ENCODE data around the gene MRC1. TPM values are rescaled to one million over a fixed set of nuclear protein-coding genes. Genes with fewer than 3 reads are reported as not detected.
A peak's percentile ranks its signal among the peaks of the same experiment; 100 is the strongest.

Gene MRC1
- total RNA-seq, 5 donors from 2014 or later (not counting 1 experiment from before 2014, with no cell fraction given): 0.53 to 0.76 (median 0.60) TPM; not detected in 2

DNA sequence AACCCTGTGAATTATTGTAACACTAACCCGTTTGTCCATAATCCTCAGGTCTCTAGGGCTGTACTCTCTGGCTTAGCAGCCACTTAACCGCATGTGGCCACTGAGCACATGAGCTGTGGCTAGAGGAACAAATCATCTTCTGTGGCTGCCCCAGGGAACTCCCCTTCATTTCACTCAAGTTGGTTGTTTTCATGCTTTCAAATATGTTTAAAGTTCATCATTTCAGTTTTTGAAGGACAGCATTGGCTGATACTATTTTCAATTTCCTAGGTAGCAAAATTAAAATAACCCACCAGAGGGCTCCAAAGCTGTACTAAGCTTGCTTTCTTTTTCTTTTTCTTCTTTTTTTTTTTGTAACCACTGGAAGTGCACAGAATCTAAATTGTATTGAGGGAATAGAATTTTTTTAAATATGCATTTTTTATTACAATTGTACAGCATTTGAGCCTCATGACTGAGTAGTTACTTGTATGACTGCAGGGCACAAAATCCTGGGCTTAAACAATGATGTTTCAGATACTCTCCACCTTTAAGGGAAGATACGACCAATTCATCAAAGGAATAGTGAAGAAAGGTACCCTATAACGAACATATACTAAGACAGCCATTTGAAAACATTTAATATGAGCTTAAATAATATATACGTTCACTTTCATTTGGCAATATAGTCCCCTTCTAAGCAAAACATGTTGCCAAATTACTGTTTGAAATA lies 38.6 kb downstream of the MRC1 start:
- Histone ChIP-seq H3K27ac (ENCODE audit: low read length) (no peak overlapping the region), H3K9me3 (no peaks in the 10 kb centered on the region), H3K27me3 (replicated peaks in 1 of 2; ENCODE audit: control insufficient read depth in 2 of 2, extremely low read depth in 1 of 2, insufficient read depth in 2 of 2, low read length in 1 of 2) (no peaks in the 10 kb centered on the region), H3K4me1 (ENCODE audit: control insufficient read depth in 1 of 2, extremely low read depth in 1 of 2, insufficient read depth in 2 of 2, low read length in 2 of 2) (no peaks in the 10 kb centered on the region), H3K36me3 (ENCODE audit: control insufficient read depth in 2 of 2, extremely low read depth in 1 of 2, insufficient read depth in 1 of 2, low read length in 1 of 2) (no peaks in the 10 kb centered on the region), H3K4me3 (ENCODE audit: control insufficient read depth in 1 of 2, extremely low read depth in 1 of 2, low read length in 1 of 2) (no peak overlapping the region)
- Mint-ChIP-seq H3K27me3 (peaks cover 7 to 9% of the 10 kb centered on the region in 2 donors), H3K4me3 (no peak overlapping the region), H3K9me3 (no peaks in the 10 kb centered on the region), H3K27ac (no peak overlapping the region), H3K36me3 (no peaks in the 10 kb centered on the region), H3K4me1 (peaks cover 0 to 3% (median 2%) of the 10 kb centered on the region in 3 donors)
- no peak for ATAC-seq (replicated peaks in 1 of 4)
- CTCF ChIA-PET: interaction anchor here (0.6 to 1.1 kb wide), 5 partner anchors 10 to 591 kb away, joined by 3 to 4 read pairs (median 4); no protein-coding TSS in a partner anchor
- DNase-seq: peak in 1 of 35 experiments; percentile 11
- 50% methylated on average over 2 of the region's 5 CpGs for WGBS (ENCODE audit: insufficient coverage)
- POLR2A ChIA-PET: interaction anchor here in 1 of 2 donors (0.6 kb wide), 1 partner anchor 56 kb away, joined by 3 read pairs; no protein-coding TSS in a partner anchor

DNA sequence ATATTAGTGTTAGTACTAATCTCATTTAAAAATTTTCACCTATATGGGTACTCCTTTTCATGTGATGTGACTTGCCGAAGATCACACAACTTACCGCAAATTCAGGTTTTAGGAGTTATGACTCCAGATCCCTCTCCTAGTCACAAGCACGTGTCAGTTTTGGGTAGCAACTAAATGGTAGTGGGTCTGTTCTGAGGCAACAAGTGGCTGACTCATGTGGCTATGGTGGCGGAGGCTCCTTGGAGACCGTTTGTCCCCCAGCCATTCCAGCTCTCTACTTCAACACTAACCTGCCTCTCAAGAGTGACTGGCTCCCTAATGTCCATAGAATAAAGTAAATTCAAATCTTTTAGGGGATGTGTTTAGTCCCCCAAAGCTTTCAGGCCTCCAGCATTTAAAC lies 39.5 kb downstream of the MRC1 start:
- Histone ChIP-seq H3K27ac (ENCODE audit: low read length) (no peak overlapping the region), H3K27me3 (replicated peaks in 1 of 2; ENCODE audit: control insufficient read depth in 2 of 2, extremely low read depth in 1 of 2, insufficient read depth in 2 of 2, low read length in 1 of 2) (no peaks in the 10 kb centered on the region), H3K4me3 (ENCODE audit: control insufficient read depth in 1 of 2, extremely low read depth in 1 of 2, low read length in 1 of 2) (no peak overlapping the region), H3K4me1 (ENCODE audit: control insufficient read depth in 1 of 2, extremely low read depth in 1 of 2, insufficient read depth in 2 of 2, low read length in 2 of 2) (no peaks in the 10 kb centered on the region), H3K9me3 (no peaks in the 10 kb centered on the region), H3K36me3 (ENCODE audit: control insufficient read depth in 2 of 2, extremely low read depth in 1 of 2, insufficient read depth in 1 of 2, low read length in 1 of 2) (no peaks in the 10 kb centered on the region)
- WGBS (ENCODE audit: insufficient coverage): no CpG with 5 or more reads among the region's 5 CpGs
- no peak for DNase-seq
- Mint-ChIP-seq H3K9me3 (no peaks in the 10 kb centered on the region), H3K36me3 (no peaks in the 10 kb centered on the region), H3K27me3 (peaks cover 7 to 9% of the 10 kb centered on the region in 2 donors), H3K4me1 (peaks cover 0 to 3% (median 2%) of the 10 kb centered on the region in 3 donors), H3K27ac (no peak overlapping the region), H3K4me3 (no peak overlapping the region)
- ATAC-seq (replicated peaks in 1 of 4): no peak
- POLR2A ChIA-PET: interaction anchor here in 1 of 2 donors (0.6 kb wide), 1 partner anchor 24 kb away, joined by 6 read pairs; no protein-coding TSS in a partner anchor
- CTCF ChIA-PET: interaction anchor here in 1 of 2 donors (0.9 kb wide), 1 partner anchor 23 kb away, joined by 4 read pairs; no protein-coding TSS in a partner anchor

- Histone ChIP-seq H3K9me3 (no peaks in the 10 kb centered on the region), H3K4me3 (ENCODE audit: control insufficient read depth in 1 of 2, extremely low read depth in 1 of 2, low read length in 1 of 2) (no peak overlapping the region), H3K4me1 (ENCODE audit: control insufficient read depth in 1 of 2, extremely low read depth in 1 of 2, insufficient read depth in 2 of 2, low read length in 2 of 2) (no peaks in the 10 kb centered on the region), H3K27me3 (replicated peaks in 1 of 2; ENCODE audit: control insufficient read depth in 2 of 2, extremely low read depth in 1 of 2, insufficient read depth in 2 of 2, low read length in 1 of 2) (peaks cover 0 to 2% of the 10 kb centered on the region in 2 experiments), H3K36me3 (ENCODE audit: control insufficient read depth in 2 of 2, extremely low read depth in 1 of 2, insufficient read depth in 1 of 2, low read length in 1 of 2) (no peaks in the 10 kb centered on the region), H3K27ac (ENCODE audit: low read length) (no peak overlapping the region)
- CTCF ChIA-PET: interaction anchor here (0.6 to 0.8 kb wide), 2 partner anchors 13 to 366 kb away, joined by 3 to 6 read pairs; no protein-coding TSS in a partner anchor
- DNase-seq (no peak), ATAC-seq (replicated peaks in 1 of 4) (no peak)
- POLR2A ChIA-PET: no interaction called here
- Mint-ChIP-seq H3K9me3 (peaks cover 0 to 4% (median 0%) of the 10 kb centered on the region in 3 donors), H3K4me1 (peaks cover 0 to 6% (median 3%) of the 10 kb centered on the region in 3 donors), H3K27ac (no peak overlapping the region), H3K36me3 (no peaks in the 10 kb centered on the region), H3K27me3 (peaks cover 0 to 9% of the 10 kb centered on the region in 2 donors), H3K4me3 (no peak overlapping the region)
- no CpG with 5 or more reads among the region's 3 CpGs for WGBS (ENCODE audit: insufficient coverage)
Measured at GRCh38 chr10:17850501-17850900, 41.4 kb downstream of the MRC1 start.

DNA sequence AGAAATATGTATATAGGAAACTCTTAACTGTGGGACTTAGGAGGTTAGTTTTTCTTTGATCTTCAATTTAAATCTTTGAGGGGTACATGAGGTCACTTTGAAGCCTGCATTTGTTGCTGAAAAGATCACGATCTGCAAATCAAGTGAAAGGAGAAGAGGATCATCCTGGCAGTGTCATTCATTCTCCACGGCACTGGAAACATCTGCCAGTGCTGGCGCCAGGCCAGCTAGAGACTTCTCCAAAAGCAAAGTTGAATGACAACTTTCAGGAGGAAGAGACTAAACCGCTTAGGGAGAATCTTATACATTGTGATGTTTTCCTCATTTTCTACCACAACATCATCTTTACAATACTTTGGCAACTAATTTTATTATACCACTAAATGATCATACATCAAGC lies 42.5 kb downstream of the MRC1 start:
- no peak overlapping the region for H3K27ac Mint-ChIP-seq
- Histone ChIP-seq H3K4me3 (ENCODE audit: control insufficient read depth in 1 of 2, extremely low read depth in 1 of 2, low read length in 1 of 2) (no peak overlapping the region), H3K27ac (ENCODE audit: low read length) (no peak overlapping the region), H3K4me1 (ENCODE audit: control insufficient read depth in 1 of 2, extremely low read depth in 1 of 2, insufficient read depth in 2 of 2, low read length in 2 of 2) (no peaks in the 10 kb centered on the region), H3K27me3 (replicated peaks in 1 of 2; ENCODE audit: control insufficient read depth in 2 of 2, extremely low read depth in 1 of 2, insufficient read depth in 2 of 2, low read length in 1 of 2) (peaks cover 0 to 2% of the 10 kb centered on the region in 2 experiments), H3K9me3 (no peaks in the 10 kb centered on the region), H3K36me3 (ENCODE audit: control insufficient read depth in 2 of 2, extremely low read depth in 1 of 2, insufficient read depth in 1 of 2, low read length in 1 of 2) (no peaks in the 10 kb centered on the region)
- H3K4me3 Mint-ChIP-seq: no peak overlapping the region
- POLR2A ChIA-PET: no interaction called here
- H3K9me3 Mint-ChIP-seq: peaks cover 0 to 4% (median 0%) of the 10 kb centered on the region in 3 donors
- H3K36me3 Mint-ChIP-seq: no peaks in the 10 kb centered on the region
- H3K27me3 Mint-ChIP-seq: peaks cover 0 to 9% of the 10 kb centered on the region in 2 donors
- H3K4me1 Mint-ChIP-seq: peaks cover 0 to 6% (median 3%) of the 10 kb centered on the region in 3 donors
- ATAC-seq (replicated peaks in 1 of 4) (no peak), DNase-seq (peak in 1 of 35 experiments; percentile 17)
- whole genome bisulfite sequencing (ENCODE audit: insufficient coverage): 22% methylated on average over 1 of the region's 4 CpGs
- CTCF ChIA-PET: no interaction called here

GRCh38 chr10:17854044-17854652 lies 45.0 kb downstream of the MRC1 start:
- no peaks in the 10 kb centered on the region for H3K36me3 ChIP-seq (ENCODE audit: control insufficient read depth in 2 of 2, extremely low read depth in 1 of 2, insufficient read depth in 1 of 2, low read length in 1 of 2)
- peaks cover 0 to 2% of the 10 kb centered on the region in 2 experiments for H3K27me3 ChIP-seq (replicated peaks in 1 of 2; ENCODE audit: control insufficient read depth in 2 of 2, extremely low read depth in 1 of 2, insufficient read depth in 2 of 2, low read length in 1 of 2)
- no peak overlapping the region for H3K27ac Mint-ChIP-seq
- ChIA-PET POLR2A (no interaction called here), CTCF (no interaction called here)
- DNase-seq: peak in 8 of 35 experiments; percentile 10 to 33 (median 20)
- H3K4me3 Mint-ChIP-seq: no peak overlapping the region
- no peaks in the 10 kb centered on the region for H3K36me3 Mint-ChIP-seq
- ATAC-seq (replicated peaks in 1 of 4): no peak
- 76% methylated on average over 5 of the region's 7 CpGs for WGBS (ENCODE audit: insufficient coverage)
- peaks cover 0 to 8% (median 7%) of the 10 kb centered on the region in 3 donors for H3K4me1 Mint-ChIP-seq
- peaks cover 0 to under 1% of the 10 kb centered on the region in 2 experiments for H3K4me1 ChIP-seq (ENCODE audit: control insufficient read depth in 1 of 2, extremely low read depth in 1 of 2, insufficient read depth in 2 of 2, low read length in 2 of 2)
- no peak overlapping the region for H3K4me3 ChIP-seq (ENCODE audit: control insufficient read depth in 1 of 2, extremely low read depth in 1 of 2, low read length in 1 of 2)
- peaks cover 0 to 2% of the 10 kb centered on the region in 2 donors for H3K27me3 Mint-ChIP-seq
- no peaks in the 10 kb centered on the region for H3K9me3 ChIP-seq
- no peak overlapping the region for H3K27ac ChIP-seq (ENCODE audit: low read length)
- H3K9me3 Mint-ChIP-seq: peaks cover 0 to 4% (median 3%) of the 10 kb centered on the region in 3 donors

DNA sequence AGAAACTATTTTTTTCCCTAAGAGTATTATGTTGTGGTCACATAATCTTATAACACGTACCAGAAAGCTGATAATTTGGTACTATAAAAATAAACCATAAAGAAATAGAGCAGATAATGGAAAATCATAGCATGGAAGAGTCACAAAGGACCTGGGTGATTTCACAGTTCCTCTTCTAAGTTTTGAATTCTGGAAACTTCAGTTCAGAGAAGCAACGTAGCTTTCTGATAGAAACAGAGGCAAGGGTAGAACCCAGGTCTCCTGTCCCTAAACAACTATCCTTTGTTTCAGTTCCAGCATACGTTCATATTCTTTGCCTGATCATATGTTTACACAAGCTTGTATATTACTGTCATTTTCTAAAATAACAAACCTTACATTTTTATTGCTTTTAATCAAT lies 47.9 kb downstream of the MRC1 start:
- Mint-ChIP-seq H3K4me3 (no peak overlapping the region), H3K27ac (no peak overlapping the region), H3K27me3 (peaks cover 0 to 2% of the 10 kb centered on the region in 2 donors), H3K4me1 (peaks cover 0 to 12% (median 11%) of the 10 kb centered on the region in 3 donors), H3K9me3 (peaks cover 0 to 8% (median 3%) of the 10 kb centered on the region in 3 donors), H3K36me3 (no peaks in the 10 kb centered on the region)
- WGBS (ENCODE audit: insufficient coverage): 40% methylated on average over 1 of the region's 3 CpGs
- POLR2A ChIA-PET: no interaction called here
- CTCF ChIA-PET: interaction anchor here in 1 of 2 donors (0.5 kb wide), 1 partner anchor 1948 kb away, joined by 3 read pairs; no protein-coding TSS in a partner anchor
- no peaks in the 10 kb centered on the region for H3K9me3 ChIP-seq
- H3K36me3 ChIP-seq (ENCODE audit: control insufficient read depth in 2 of 2, extremely low read depth in 1 of 2, insufficient read depth in 1 of 2, low read length in 1 of 2): no peaks in the 10 kb centered on the region
- H3K27ac ChIP-seq (ENCODE audit: low read length): no peak overlapping the region
- no peak for DNase-seq
- no peak for ATAC-seq (replicated peaks in 1 of 4)
- H3K27me3 ChIP-seq (replicated peaks in 1 of 2; ENCODE audit: control insufficient read depth in 2 of 2, extremely low read depth in 1 of 2, insufficient read depth in 2 of 2, low read length in 1 of 2): peaks cover 0 to 2% of the 10 kb centered on the region in 2 experiments
- peaks cover 0 to 4% of the 10 kb centered on the region in 2 experiments for H3K4me1 ChIP-seq (ENCODE audit: control insufficient read depth in 1 of 2, extremely low read depth in 1 of 2, insufficient read depth in 2 of 2, low read length in 2 of 2)
- H3K4me3 ChIP-seq (ENCODE audit: control insufficient read depth in 1 of 2, extremely low read depth in 1 of 2, low read length in 1 of 2): no peak overlapping the region
